Right atrium auricular region (tissue), 2 donors: ENCODE results near the gene UBR3. TPM values are rescaled to one million over a fixed set of nuclear protein-coding genes. Genes with fewer than 3 reads are reported as not detected.
A peak's percentile ranks its signal among the peaks of the same experiment; 100 is the strongest.

ENCODE experiments used
- DNase-seq: peaks from one replicate; pipeline ENCODE4 v3.0.0-alpha.2; 2019; ENCODE audit warnings: low spot score
- H3K27ac ChIP-seq, 2 donors: fragments of 200-600 bp; sonication (generic); 1 replicate in 1 of 2; 2 replicates in 1 of 2; pipeline ENCODE4 v1.5.1; 2016 to 2019
- H3K27me3 ChIP-seq, 2 donors: fragments of 200-600 bp; sonication (generic); one replicate each; pipeline versions ENCODE4 v1.5.1 to v1.6.0; 2017 to 2019
- H3K36me3 ChIP-seq: fragments of 200-600 bp; sonication (generic); one replicate; pipeline ENCODE4 v1.5.1; 2016
- H3K4me1 ChIP-seq, 2 donors: fragments of 200-600 bp; sonication (generic); one replicate each; pipeline versions ENCODE4 v1.5.1 to v1.6.0; 2017 to 2019
- H3K4me3 ChIP-seq, 2 donors: fragments of 200-600 bp; sonication (generic); 1 replicate in 1 of 2; 2 replicates in 1 of 2; pipeline ENCODE4 v1.5.1; 2017 to 2019; ENCODE audit warnings: mild to moderate bottlenecking in 1 of 2, moderate library complexity in 1 of 2
- H3K9me3 ChIP-seq, 2 donors: fragments of 200-600 bp; sonication (generic); one replicate each; pipeline ENCODE4 v1.5.1; 2019
- CTCF ChIP-seq, 2 donors: fragments of 200-600 bp; sonication (generic); IDR thresholded peaks; one replicate each; pipeline ENCODE4 v1.5.1; 2019; ENCODE audit warnings: antibody characterized with exemption in 2 of 2
- total RNA-seq, 2 donors: library from RNA; depleted of rRNA; stranded (reverse); fragments of >200 nt; gene quantifications; one replicate each; pipeline ENCODE4 v1.1.0, GENCODE V29; 2016

The UBR3 gene
- 10 to 100 TPM; 56.5 to 93.6 TPM for total RNA-seq

GRCh38 chr2:169827272-169828140 is at the start of gene UBR3:
TSS of gene UBR3 (plus strand) at chr2:169827454. CDS start at chr2:169827508, 54 bp downstream.
- Histone ChIP-seq H3K4me1 (peaks cover 0 to 59% of the 10 kb centered on the region in 2 donors), H3K27ac (peak within 1 kb of the TSS; percentile 89 to 92), H3K4me3 (peak within 1 kb of the TSS; percentile 90 to 93), H3K36me3 (no peaks in the 10 kb centered on the region), H3K9me3 (no peaks in the 10 kb centered on the region), H3K27me3 (no peaks in the 10 kb centered on the region)
- no peak for TF ChIP-seq CTCF (IDR thresholded peaks at IDR 0.05)
- peak; percentile 92 for DNase-seq

- Histone ChIP-seq H3K27me3 (no peaks in the 10 kb centered on the region), H3K27ac (no peak overlapping the region), H3K36me3 (no peaks in the 10 kb centered on the region), H3K9me3 (no peaks in the 10 kb centered on the region), H3K4me1 (no peaks in the 10 kb centered on the region), H3K4me3 (no peak overlapping the region)
- TF ChIP-seq CTCF (IDR thresholded peaks at IDR 0.05) = no peak
- no peak for DNase-seq
Measured at GRCh38 chr2:169778446-169778845, 48.8 kb upstream of the UBR3 start.

GRCh38 chr2:169781249-169782013 is 45.8 kb upstream of the UBR3 start:
- Histone ChIP-seq H3K27me3 (no peaks in the 10 kb centered on the region), H3K36me3 (no peaks in the 10 kb centered on the region), H3K27ac (no peak overlapping the region), H3K4me1 (no peaks in the 10 kb centered on the region), H3K9me3 (no peaks in the 10 kb centered on the region), H3K4me3 (no peak overlapping the region)
- no peak for TF ChIP-seq CTCF (IDR thresholded peaks at IDR 0.05)
- DNase-seq = no peak

- no peak for TF ChIP-seq CTCF (IDR thresholded peaks at IDR 0.05)
Measured at GRCh38 chr2:169782513-169782912, 44.7 kb upstream of the UBR3 start.

GRCh38 chr2:169790581-169790980 is 36.7 kb upstream of the UBR3 start:
- DNase-seq = no peak
- peaks cover 0 to 6% of the 10 kb centered on the region in 2 donors for H3K4me1 ChIP-seq
- TF ChIP-seq CTCF (IDR thresholded peaks at IDR 0.05) = no peak
- no peaks in the 10 kb centered on the region for H3K27me3 ChIP-seq
- no peak overlapping the region for H3K27ac ChIP-seq
- H3K36me3 ChIP-seq = no peaks in the 10 kb centered on the region
- H3K9me3 ChIP-seq = no peaks in the 10 kb centered on the region
- no peak overlapping the region for H3K4me3 ChIP-seq

More at GRCh38 chr2:169782513-169782912, 44.7 kb upstream of the UBR3 start:
- H3K27ac ChIP-seq = no peak overlapping the region
- H3K4me3 ChIP-seq = no peak overlapping the region
- no peak for DNase-seq
- no peaks in the 10 kb centered on the region for H3K9me3 ChIP-seq
- no peaks in the 10 kb centered on the region for H3K4me1 ChIP-seq
- no peaks in the 10 kb centered on the region for H3K36me3 ChIP-seq
- no peaks in the 10 kb centered on the region for H3K27me3 ChIP-seq
